Stimulated activated naive B cell treated with anti-CD40 and anti-IgM and Interleukin-4, amounts not matched to agents 10 μg/mL and 1 μg/mL and 100 μg/mL, for 72 hours (primary cell): ENCODE data around the gene KAZALD1.

ENCODE experiments used
- ATAC-seq, 2 donors: fragments of 150-1000 bp; cut with Tn5 transposase; replicated peaks; 2 replicates each; pipeline ENCODE4 v1.10.0; 2021; ENCODE audit warnings: moderate library complexity in 1 of 2
- DNase-seq: peaks from one replicate; pipeline ENCODE4 v3.0.0; 2021
- H3K27ac Mint-ChIP-seq: one replicate; pipeline ENCODE4 v1.8.0; 2022; ENCODE audit warnings: mild to moderate bottlenecking, mixed read lengths
- H3K27me3 Mint-ChIP-seq, 2 donors: one replicate each; pipeline ENCODE4 v1.8.0; 2022; ENCODE audit warnings: mixed read lengths in 2 of 2
- H3K36me3 Mint-ChIP-seq, 2 donors: one replicate each; pipeline ENCODE4 v1.8.0; 2022; ENCODE audit warnings: mixed read lengths in 2 of 2, mild to moderate bottlenecking in 1 of 2
- H3K4me1 Mint-ChIP-seq, 2 donors: one replicate each; pipeline ENCODE4 v1.8.0; 2022; ENCODE audit warnings: mixed read lengths in 2 of 2, mild to moderate bottlenecking in 1 of 2
- H3K4me3 Mint-ChIP-seq, 2 donors: one replicate each; pipeline ENCODE4 v1.8.0; 2022; ENCODE audit warnings: mild to moderate bottlenecking in 2 of 2, mixed read lengths in 2 of 2, moderate library complexity in 1 of 2
- H3K9me3 Mint-ChIP-seq, 2 donors: one replicate each; pipeline ENCODE4 v1.8.0; 2022; ENCODE audit warnings: mixed read lengths in 2 of 2, mild to moderate bottlenecking in 1 of 2

Gene KAZALD1

GRCh38 chr10:101095550-101096213 is 33.9 kb downstream of the KAZALD1 start:
- ATAC-seq (peak; percentile 92 to 97), DNase-seq (peak; percentile 66)
- Mint-ChIP-seq H3K9me3 (peaks cover 4 to 5% of the 10 kb centered on the region in 2 donors), H3K4me3 (no peak overlapping the region), H3K27me3 (peaks cover 74 to 78% of the 10 kb centered on the region in 2 donors), H3K4me1 (peaks cover 6 to 7% of the 10 kb centered on the region in 2 donors), H3K36me3 (no peaks in the 10 kb centered on the region), H3K27ac (no peak overlapping the region)

GRCh38 chr10:101096378-101096777 is 34.6 kb downstream of the KAZALD1 start:
- Mint-ChIP-seq H3K27me3 (peaks cover 70 to 74% of the 10 kb centered on the region in 2 donors), H3K9me3 (peaks cover 4 to 5% of the 10 kb centered on the region in 2 donors), H3K4me1 (peaks cover 6 to 7% of the 10 kb centered on the region in 2 donors), H3K36me3 (no peaks in the 10 kb centered on the region), H3K27ac (no peak overlapping the region), H3K4me3 (no peak overlapping the region)
- DNase-seq (no peak), ATAC-seq (no peak)

GRCh38 chr10:101097881-101098280 is 36.1 kb downstream of the KAZALD1 start:
- no peak overlapping the region for H3K27ac Mint-ChIP-seq
- H3K4me1 Mint-ChIP-seq = peaks cover 6 to 7% of the 10 kb centered on the region in 2 donors
- DNase-seq (no peak), ATAC-seq (no peak)
- no peaks in the 10 kb centered on the region for H3K36me3 Mint-ChIP-seq
- peaks cover 4 to 5% of the 10 kb centered on the region in 2 donors for H3K9me3 Mint-ChIP-seq
- H3K4me3 Mint-ChIP-seq = no peak overlapping the region
- H3K27me3 Mint-ChIP-seq = peaks cover 69 to 77% of the 10 kb centered on the region in 2 donors

GRCh38 chr10:101099901-101100300 is 38.1 kb downstream of the KAZALD1 start:
- ATAC-seq (no peak), DNase-seq (no peak)
- H3K27me3 Mint-ChIP-seq = peaks cover 59 to 62% of the 10 kb centered on the region in 2 donors
- no peak overlapping the region for H3K27ac Mint-ChIP-seq
- peaks cover 4 to 5% of the 10 kb centered on the region in 2 donors for H3K9me3 Mint-ChIP-seq
- no peaks in the 10 kb centered on the region for H3K36me3 Mint-ChIP-seq
- peaks cover 6 to 7% of the 10 kb centered on the region in 2 donors for H3K4me1 Mint-ChIP-seq
- no peak overlapping the region for H3K4me3 Mint-ChIP-seq

GRCh38 chr10:101101372-101101881 is 39.6 kb downstream of the KAZALD1 start:
- no peak overlapping the region for H3K27ac Mint-ChIP-seq
- H3K27me3 Mint-ChIP-seq = peaks cover 48 to 58% of the 10 kb centered on the region in 2 donors
- H3K4me1 Mint-ChIP-seq = peaks cover 0 to 4% of the 10 kb centered on the region in 2 donors
- H3K4me3 Mint-ChIP-seq = no peak overlapping the region
- H3K9me3 Mint-ChIP-seq = peaks cover 4 to 5% of the 10 kb centered on the region in 2 donors
- H3K36me3 Mint-ChIP-seq = no peaks in the 10 kb centered on the region
- DNase-seq (no peak), ATAC-seq (no peak)

GRCh38 chr10:101103430-101103829 is 41.6 kb downstream of the KAZALD1 start:
- Mint-ChIP-seq H3K27ac (no peak overlapping the region), H3K9me3 (peaks cover 4 to 5% of the 10 kb centered on the region in 2 donors), H3K27me3 (peaks cover 44 to 60% of the 10 kb centered on the region in 2 donors), H3K36me3 (no peaks in the 10 kb centered on the region), H3K4me3 (no peak overlapping the region), H3K4me1 (peaks cover 0 to 4% of the 10 kb centered on the region in 2 donors)
- DNase-seq (no peak), ATAC-seq (peak in 1 of 2 donors; percentile 2)

GRCh38 chr10:101106351-101106750 is 44.6 kb downstream of the KAZALD1 start:
- DNase-seq = no peak
- no peak for ATAC-seq

GRCh38 chr10:101107771-101108170 is 46.0 kb downstream of the KAZALD1 start:
- Mint-ChIP-seq H3K27ac (no peak overlapping the region), H3K4me1 (no peaks in the 10 kb centered on the region), H3K36me3 (no peaks in the 10 kb centered on the region), H3K9me3 (no peaks in the 10 kb centered on the region), H3K27me3 (peaks cover 33 to 65% of the 10 kb centered on the region in 2 donors), H3K4me3 (no peak overlapping the region)
- DNase-seq (no peak), ATAC-seq (no peak)

More at GRCh38 chr10:101106351-101106750, 44.6 kb downstream of the KAZALD1 start:
- Mint-ChIP-seq H3K4me1 (no peaks in the 10 kb centered on the region), H3K4me3 (no peak overlapping the region), H3K9me3 (no peaks in the 10 kb centered on the region), H3K27me3 (peaks cover 33 to 65% of the 10 kb centered on the region in 2 donors), H3K36me3 (no peaks in the 10 kb centered on the region), H3K27ac (no peak overlapping the region)

- Mint-ChIP-seq H3K4me1 (peaks cover 0 to 1% of the 10 kb centered on the region in 2 donors), H3K9me3 (no peaks in the 10 kb centered on the region), H3K36me3 (no peaks in the 10 kb centered on the region), H3K27ac (no peak overlapping the region), H3K27me3 (peaks cover 42 to 84% of the 10 kb centered on the region in 2 donors), H3K4me3 (no peak overlapping the region)
- DNase-seq (no peak), ATAC-seq (no peak)
These were observed 49.2 kb downstream of the KAZALD1 start for GRCh38 chr10:101110856-101111523.

GRCh38 chr10:101111547-101111946 is 49.8 kb downstream of the KAZALD1 start:
- Mint-ChIP-seq H3K4me1 (peaks cover 0 to 1% of the 10 kb centered on the region in 2 donors), H3K9me3 (no peaks in the 10 kb centered on the region), H3K4me3 (no peak overlapping the region), H3K27me3 (peaks cover 47 to 85% of the 10 kb centered on the region in 2 donors), H3K27ac (no peak overlapping the region), H3K36me3 (no peaks in the 10 kb centered on the region)
- DNase-seq = no peak
- ATAC-seq = no peak

GRCh38 chr10:101112799-101113594 is 51.2 kb downstream of the KAZALD1 start:
- ATAC-seq (no peak), DNase-seq (no peak)
- Mint-ChIP-seq H3K27me3 (peaks cover 44 to 73% of the 10 kb centered on the region in 2 donors), H3K27ac (no peak overlapping the region), H3K4me3 (no peak overlapping the region), H3K4me1 (peaks cover 0 to 1% of the 10 kb centered on the region in 2 donors), H3K9me3 (no peaks in the 10 kb centered on the region), H3K36me3 (no peaks in the 10 kb centered on the region)

GRCh38 chr10:101113890-101114403 is 52.2 kb downstream of the KAZALD1 start:
- peaks cover 44 to 71% of the 10 kb centered on the region in 2 donors for H3K27me3 Mint-ChIP-seq
- no peaks in the 10 kb centered on the region for H3K9me3 Mint-ChIP-seq

GRCh38 chr10:101114646-101115045 is 52.9 kb downstream of the KAZALD1 start:
- Mint-ChIP-seq H3K9me3 (no peaks in the 10 kb centered on the region), H3K27me3 (peaks cover 48 to 72% of the 10 kb centered on the region in 2 donors), H3K27ac (no peak overlapping the region), H3K36me3 (no peaks in the 10 kb centered on the region), H3K4me1 (peaks cover 0 to 1% of the 10 kb centered on the region in 2 donors), H3K4me3 (no peak overlapping the region)
- DNase-seq = no peak
- ATAC-seq = no peak

More at GRCh38 chr10:101113890-101114403, 52.2 kb downstream of the KAZALD1 start:
- no peak overlapping the region for H3K27ac Mint-ChIP-seq
- H3K4me1 Mint-ChIP-seq = peaks cover 0 to 1% of the 10 kb centered on the region in 2 donors
- no peaks in the 10 kb centered on the region for H3K36me3 Mint-ChIP-seq
- no peak overlapping the region for H3K4me3 Mint-ChIP-seq
- ATAC-seq = no peak
- DNase-seq = no peak
